OCI-LY1 (cell line): ENCODE data around the gene EGFL6.

Experiments used
- EZH2 ChIP-seq: fragments of 200-600 bp; sonication (generic), shearing (Covaris generic); IDR thresholded peaks from 2 replicates; pipeline ENCODE4 v1.8.0; 2017; ENCODE audit warnings: borderline replicate concordance, mixed run types, mild to moderate bottlenecking, antibody characterized with exemption, low read length, moderate library complexity, mixed read lengths
- TF ChIP-seq, protein P1 (sequence below): fragments of 200-600 bp; sonication (generic), shearing (Covaris generic); IDR thresholded peaks from 2 replicates; pipeline ENCODE4 v1.5.1; 2017; ENCODE audit warnings: mild to moderate bottlenecking, antibody characterized with exemption, low read length, moderate library complexity, mixed read lengths

DNA sequence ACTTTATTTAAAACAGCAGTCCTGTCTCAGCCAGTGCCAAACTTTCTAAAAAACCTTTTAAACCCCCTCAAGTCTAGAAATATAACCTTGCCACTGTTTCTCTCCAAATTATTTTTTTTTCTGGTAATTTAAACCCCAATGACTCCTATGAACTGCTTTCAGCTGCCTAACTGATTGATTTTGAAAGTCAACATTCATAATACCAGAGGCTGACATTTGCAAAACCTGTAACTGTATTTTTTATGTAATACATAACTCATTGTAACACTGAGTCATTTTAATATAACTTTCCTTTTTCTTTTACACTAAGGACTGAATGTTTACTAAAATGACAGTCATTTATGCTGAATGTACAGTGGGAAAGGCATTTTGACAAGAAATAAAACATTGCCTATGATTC lies 19.1 kb upstream of the EGFL6 start:
- TF ChIP-seq, protein P1, sequence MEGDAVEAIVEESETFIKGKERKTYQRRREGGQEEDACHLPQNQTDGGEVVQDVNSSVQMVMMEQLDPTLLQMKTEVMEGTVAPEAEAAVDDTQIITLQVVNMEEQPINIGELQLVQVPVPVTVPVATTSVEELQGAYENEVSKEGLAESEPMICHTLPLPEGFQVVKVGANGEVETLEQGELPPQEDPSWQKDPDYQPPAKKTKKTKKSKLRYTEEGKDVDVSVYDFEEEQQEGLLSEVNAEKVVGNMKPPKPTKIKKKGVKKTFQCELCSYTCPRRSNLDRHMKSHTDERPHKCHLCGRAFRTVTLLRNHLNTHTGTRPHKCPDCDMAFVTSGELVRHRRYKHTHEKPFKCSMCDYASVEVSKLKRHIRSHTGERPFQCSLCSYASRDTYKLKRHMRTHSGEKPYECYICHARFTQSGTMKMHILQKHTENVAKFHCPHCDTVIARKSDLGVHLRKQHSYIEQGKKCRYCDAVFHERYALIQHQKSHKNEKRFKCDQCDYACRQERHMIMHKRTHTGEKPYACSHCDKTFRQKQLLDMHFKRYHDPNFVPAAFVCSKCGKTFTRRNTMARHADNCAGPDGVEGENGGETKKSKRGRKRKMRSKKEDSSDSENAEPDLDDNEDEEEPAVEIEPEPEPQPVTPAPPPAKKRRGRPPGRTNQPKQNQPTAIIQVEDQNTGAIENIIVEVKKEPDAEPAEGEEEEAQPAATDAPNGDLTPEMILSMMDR, result no peak
- no peak for TF ChIP-seq EZH2
